ENCODE results near the gene GCNT1.

GCNT1 gene

GRCh38 chr9:76542360-76542759 is 83.4 kb downstream of the GCNT1 start:
- no peak for DNase-seq

- no peak for DNase-seq
Measured at GRCh38 chr9:76545191-76545590, 86.2 kb downstream of the GCNT1 start.

DNA sequence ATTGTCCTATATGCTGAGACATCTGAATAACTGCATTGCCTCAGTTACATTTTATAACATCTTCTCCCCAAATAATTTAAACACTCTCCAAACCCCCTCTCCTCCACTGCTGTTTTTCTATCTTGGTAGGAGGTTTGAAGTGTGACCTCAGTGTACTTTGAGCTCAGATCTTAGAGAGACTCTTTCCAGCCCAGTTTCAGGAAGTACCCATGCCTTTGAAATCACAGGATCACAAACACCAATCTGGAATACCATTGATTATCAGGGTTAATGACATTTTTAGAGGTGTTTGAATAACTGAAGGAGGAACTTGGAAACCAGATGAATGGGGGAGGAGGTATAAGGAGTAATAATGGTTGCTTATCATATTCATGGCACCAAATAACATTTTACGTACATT is 93.2 kb downstream of the GCNT1 start:
- DNase-seq, result no peak

DNA sequence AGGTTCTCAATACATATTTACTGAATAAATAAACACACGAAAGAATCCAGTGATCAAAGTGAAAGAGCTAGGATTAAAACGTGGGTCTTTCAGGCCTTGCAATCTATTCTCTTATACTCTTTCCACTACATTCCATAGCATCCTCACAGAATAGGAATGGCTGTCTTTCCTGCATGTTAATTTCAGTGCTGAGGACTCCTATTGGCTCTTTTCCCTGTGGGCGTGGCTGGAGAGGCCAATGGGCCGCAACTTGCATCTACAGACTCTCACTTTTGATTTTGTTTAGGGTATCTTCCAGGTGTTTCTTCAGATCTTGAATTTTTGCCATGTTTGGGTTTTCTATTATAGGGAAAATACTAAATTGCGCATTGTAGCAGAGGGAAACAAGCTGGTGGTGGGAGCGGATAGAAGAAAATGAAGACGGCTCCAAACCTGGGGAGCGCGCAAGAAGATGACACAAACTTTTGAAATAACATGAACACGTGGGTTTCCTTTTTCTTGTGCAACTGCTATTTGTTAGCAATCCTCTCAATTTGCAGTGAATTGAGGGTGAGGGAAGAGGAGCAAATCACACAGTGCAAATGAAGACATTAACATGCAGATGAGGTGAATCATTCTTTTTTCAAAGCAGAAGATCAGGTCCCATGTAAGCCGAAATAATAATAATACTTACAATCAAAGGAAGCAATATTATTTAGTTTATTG is 93.9 kb downstream of the GCNT1 start:
- no peak for DNase-seq

GRCh38 chr9:76553680-76554079 is 94.7 kb downstream of the GCNT1 start:
- DNase-seq, result no peak
